Fibroblast of skin of abdomen (primary cell): ENCODE data around the gene RPL13A.
A peak's percentile ranks its signal among the peaks of the same experiment; 100 is the strongest.
"Not testable (repeated sequence)": the region's sequence is repeated elsewhere in the genome, so short reads cannot be mapped to it uniquely, and the experiment has no call there.

Experiments used
- DNase-seq: peaks from one replicate; pipeline ENCODE4 v3.0.0-alpha.2; 2013

RPL13A gene

DNA sequence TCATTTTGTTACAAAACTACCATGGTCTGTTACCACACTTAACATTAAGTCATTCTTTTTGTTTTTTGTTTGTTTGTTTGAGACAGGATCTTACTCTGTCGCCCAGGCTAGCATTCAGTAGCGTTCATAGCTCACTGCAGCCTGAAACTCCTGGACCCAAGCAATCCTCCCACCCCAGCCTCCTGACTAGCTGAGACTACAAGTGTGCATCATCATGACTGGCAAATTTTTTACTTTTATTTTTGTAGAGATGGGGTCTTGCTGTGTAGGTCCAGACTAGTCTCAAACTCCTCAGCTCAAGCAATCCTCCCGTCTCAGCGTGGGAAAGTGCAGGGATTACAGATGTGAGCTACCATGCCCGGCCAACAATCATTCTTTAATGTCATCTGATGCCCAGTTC is 31.1 kb upstream of the RPL13A start:
- DNase-seq: no peak

DNA sequence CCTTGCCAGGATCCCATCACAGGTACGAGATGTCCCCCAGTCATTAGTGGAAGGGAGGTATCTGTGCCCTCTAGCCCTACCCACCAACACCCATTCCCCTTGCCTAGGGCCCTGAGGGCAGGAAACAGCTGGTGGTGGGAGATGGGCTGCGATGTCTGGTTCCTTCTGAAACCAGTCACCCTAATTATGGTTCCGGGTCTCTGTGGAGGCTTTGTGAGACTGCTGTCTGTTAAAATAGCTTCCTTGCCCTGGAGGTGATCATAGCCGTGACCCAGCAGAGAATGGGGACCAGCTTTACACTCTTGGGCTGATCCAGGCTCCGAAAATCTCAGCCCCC is 28.9 kb upstream of the RPL13A start:
- DNase-seq: no peak

DNA sequence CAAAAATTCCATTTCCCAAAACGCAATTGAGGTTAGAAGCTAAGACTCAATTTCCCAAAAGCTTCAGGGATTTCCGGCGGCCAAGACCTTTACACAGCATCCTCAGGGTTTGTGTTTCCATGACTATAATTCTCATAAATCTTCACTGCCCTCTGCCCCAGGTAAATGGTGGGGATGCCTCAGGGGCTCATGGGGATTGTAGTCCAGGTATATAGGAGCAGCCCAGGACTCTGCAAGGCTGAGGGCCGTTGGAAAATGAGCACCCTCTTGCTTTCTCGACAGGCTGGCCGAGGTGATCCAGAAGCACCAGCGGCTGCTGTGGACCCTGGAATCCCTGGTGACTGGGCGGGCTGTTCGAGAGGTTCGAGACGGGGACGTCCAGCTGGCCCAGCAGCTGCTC is 28.0 kb upstream of the RPL13A start:
- no peak for DNase-seq

DNA sequence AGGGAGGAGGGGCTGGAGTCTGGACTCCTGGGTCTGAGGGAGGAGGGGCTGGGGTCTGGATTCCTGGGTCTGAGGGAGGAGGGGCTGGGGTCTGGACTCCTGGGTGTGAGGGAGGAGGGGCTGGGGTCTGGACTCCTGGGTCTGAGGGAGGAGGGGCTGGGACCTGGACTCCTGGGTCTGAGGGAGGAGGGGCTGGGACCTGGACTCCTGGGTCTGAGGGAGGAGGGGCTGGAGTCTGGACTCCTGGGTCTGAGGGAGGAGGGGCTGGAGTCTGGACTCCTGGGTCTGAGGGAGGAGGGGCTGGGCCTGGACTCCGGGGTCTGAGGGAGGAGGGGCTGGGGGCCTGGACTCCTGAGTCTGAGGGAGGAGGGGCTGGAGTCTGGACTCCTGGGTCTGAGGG is 26.3 kb upstream of the RPL13A start:
- not testable (repeated sequence) for DNase-seq

DNA sequence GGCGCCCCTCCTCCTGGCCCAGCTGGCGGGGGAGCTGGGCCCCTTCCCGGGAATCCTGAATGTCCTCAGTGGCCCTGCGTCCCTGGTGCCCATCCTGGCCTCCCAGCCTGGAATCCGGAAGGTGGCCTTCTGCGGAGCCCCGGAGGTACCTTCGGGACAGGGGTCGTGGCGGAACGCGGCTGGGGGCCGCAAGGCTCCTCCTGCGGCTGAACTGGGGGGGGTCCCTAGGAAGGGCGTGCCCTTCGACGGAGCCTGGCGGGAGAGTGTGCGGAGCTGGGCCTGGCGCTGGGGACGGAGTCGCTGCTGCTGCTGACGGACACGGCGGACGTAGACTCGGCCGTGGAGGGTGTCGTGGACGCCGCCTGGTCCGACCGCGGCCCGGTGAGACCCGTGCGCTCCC is 25.8 kb upstream of the RPL13A start:
- no peak for DNase-seq

DNA sequence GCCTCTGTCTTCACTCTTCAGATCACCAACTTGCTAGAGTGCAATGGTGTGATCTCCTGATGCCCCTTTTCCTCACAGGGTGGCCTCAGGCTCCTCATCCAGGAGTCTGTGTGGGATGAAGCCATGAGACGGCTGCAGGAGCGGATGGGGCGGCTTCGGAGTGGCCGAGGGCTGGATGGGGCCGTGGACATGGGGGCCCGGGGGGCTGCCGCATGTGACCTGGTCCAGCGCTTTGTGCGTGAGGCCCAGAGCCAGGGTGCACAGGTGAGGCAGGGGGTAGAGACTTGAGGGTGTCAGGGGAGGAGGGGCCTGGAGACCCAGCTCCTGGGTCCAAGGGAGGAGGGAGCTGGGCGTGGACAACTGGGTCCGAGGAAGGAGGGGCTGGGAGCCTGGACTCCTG is 24.9 kb upstream of the RPL13A start:
- no peak for DNase-seq

DNA sequence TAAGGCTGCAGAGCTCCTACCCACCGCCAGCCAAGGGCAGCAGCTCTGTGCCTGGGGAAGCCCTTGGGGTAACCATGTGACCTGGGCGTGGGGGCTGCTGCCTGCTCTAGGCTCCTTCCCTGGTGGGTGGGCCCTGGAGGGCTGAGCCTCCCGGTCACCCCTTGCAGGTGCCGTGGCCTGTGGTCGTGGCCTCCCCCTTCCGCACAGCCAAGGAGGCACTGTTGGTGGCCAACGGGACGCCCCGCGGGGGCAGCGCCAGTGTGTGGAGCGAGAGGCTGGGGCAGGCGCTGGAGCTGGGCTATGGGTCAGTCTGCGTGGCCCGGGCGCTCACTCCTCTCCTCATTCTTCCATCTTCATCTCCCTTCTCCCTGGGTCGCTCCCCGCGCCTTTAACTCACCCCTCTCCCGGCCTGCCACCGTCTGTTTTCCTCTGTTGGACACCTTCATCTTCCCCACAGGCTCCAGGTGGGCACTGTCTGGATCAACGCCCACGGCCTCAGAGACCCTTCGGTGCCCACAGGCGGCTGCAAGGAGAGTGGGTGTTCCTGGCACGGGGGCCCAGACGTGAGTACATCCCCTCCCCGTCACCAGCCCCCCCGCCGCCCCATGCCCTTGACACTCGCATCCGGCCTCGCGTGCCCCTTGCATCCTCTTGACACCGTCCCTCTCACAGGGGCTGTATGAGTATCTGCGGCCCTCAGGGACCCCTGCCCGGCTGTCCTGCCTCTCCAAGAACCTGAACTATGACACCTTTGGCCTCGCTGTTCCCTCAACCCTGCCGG is 23.3 kb upstream of the RPL13A start:
- no peak for DNase-seq

DNA sequence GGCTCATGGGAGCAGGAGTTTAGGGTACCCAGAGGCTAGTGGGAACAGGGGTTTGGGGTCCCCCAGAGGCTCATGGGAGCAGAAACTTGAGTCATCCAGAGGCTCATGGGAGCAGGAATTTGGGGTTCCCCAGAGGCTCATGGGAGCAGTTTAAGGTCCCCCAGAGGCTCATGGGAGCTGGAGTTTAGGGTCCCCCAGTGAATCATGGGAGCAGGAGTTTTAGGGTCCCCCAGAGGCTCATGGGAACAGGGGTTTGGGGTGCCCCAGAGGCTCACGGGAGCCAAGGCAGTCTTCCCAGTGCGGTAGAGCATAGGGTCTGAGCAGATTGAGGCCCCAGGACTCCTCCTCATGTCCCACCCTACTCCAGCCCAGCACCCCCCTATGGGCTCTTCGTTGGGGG is 22.0 kb upstream of the RPL13A start:
- no peak for DNase-seq

DNA sequence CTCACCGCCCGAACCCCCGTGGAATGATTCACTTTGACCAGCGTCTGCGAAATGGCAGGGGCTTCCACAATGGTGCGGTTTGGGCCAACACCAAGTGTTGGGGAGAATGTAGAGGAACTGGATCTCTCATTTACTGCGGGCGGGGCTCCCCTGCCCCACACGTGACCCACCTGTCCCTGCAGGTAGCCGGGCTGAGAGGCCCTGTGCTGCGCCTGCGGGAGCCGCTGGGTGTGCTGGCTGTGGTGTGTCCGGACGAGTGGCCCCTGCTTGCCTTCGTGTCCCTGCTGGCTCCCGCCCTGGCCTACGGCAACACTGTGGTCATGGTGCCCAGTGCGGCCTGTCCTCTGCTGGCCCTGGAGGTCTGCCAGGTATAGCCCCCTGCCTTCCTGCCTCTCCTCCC is 19.2 kb upstream of the RPL13A start:
- no peak for DNase-seq

DNA sequence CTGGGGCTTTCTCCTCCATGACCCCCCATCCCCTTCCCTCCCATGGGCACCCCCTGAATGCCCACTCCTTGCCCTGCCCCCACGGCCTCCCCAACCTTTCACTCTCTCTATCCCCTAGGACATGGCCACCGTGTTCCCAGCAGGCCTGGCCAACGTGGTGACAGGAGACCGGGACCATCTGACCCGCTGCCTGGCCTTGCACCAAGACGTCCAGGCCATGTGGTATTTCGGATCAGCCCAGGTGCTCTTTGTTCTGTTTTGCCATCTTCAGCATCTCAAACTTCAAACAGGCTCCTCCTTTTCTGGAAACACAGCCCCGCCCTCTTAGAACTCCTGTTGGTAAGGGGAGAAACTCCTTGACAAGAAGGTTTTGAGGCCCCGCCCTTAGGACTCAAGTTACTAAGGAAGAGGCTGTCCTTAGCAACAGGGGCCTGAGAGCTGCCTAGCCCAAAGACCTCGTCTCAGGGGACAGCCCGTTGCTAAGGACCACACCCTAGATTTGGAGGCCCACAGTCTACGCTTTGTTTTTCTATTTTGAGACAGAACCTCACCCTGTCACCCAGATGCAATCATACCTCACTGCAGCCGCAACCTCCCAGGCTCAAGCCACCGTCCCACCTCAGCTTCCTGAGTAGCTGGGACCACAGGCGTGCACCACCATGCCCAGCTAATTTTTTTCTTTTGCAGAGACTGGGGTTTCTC is 18.5 kb upstream of the RPL13A start:
- no peak for DNase-seq

DNA sequence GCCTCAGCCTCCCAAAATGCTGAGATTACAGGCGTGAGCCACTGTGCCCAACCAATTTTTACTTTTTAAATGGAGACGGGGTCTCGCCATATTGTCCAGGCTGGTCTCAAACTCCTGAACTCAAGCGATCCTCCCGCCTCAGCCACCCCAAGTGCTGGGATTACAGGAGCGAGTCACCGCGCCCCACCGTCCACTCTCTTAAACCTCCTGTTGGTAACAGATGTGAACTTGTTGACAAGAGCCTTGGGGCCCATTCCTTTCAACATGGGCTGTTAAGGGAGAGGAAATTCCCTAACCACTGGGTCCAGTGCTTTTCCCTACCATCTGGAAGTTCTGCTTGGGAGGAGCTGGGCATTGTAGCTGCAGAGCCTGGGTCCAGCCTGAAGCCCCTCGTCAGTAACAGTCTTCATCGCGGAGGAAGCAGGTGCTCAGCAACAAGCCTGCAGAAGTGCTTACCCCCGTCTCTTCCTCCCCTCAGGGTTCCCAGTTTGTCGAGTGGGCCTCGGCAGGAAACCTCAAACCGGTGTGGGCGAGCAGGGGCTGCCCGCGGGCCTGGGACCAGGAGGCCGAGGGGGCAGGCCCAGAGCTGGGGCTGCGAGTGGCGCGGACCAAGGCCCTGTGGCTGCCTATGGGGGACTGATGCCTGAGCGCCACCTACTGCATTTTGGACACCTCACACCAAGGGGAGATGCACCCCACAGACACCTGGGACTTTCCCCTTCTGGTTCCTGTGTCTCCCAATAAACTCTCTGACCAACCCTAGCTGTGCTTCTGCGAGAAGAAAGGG is 17.4 kb upstream of the RPL13A start:
- DNase-seq: no peak

DNA sequence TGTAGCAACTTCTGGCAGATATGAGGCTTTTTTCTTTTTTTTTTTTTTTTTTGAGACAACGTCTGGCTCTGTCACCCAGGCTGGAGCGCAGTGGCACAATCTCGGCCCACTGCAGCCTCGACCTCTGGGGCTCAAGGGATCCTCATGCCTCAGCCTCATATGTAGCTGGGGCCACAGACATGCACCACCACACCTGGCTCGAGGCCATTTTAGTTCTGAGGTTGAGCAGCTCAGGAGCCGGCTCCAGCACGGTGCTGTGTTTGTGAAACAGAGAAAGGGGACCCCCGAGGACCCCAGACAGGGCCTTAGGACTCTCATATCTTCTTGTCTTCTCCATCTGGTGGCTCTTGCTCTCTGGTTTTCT is 16.8 kb upstream of the RPL13A start:
- DNase-seq: no peak

DNA sequence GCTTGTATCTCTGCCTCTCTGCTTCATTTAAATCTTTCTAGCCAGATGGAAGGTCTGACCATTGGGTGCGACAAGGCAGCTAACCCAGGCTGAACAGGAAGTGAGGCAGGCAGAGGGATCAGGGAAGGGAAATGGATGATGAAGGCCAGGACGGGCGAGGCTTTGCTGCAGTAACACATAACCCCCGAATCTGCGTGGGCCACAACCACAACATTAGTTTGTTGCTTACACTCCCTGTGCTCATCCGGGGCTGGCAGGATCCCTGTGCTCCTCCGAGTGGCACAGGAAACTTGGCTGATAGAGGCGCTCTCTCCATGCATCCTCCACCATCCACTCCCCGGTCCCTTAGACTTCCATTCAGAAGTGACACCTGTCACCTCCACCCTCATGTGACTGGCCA is 14.5 kb upstream of the RPL13A start:
- DNase-seq: no peak

DNA sequence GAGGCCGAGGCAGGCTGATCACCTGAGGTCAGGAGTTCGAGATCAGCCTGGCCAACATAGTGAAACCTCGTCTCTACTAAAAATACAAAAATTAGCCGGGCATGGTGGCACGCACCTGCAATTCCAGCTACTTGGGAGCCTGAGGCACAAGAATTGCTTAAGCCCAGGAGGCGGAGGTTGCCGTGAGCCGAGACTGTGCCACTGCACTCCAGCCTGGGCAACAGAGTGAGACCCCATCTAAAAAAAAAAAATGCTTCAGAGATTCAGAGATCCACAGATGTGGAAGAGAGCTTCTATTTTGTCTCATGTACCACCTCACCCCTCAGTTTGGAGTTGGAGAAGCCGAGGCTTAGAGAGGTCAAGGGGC is 13.9 kb upstream of the RPL13A start:
- DNase-seq: not testable (repeated sequence)

DNA sequence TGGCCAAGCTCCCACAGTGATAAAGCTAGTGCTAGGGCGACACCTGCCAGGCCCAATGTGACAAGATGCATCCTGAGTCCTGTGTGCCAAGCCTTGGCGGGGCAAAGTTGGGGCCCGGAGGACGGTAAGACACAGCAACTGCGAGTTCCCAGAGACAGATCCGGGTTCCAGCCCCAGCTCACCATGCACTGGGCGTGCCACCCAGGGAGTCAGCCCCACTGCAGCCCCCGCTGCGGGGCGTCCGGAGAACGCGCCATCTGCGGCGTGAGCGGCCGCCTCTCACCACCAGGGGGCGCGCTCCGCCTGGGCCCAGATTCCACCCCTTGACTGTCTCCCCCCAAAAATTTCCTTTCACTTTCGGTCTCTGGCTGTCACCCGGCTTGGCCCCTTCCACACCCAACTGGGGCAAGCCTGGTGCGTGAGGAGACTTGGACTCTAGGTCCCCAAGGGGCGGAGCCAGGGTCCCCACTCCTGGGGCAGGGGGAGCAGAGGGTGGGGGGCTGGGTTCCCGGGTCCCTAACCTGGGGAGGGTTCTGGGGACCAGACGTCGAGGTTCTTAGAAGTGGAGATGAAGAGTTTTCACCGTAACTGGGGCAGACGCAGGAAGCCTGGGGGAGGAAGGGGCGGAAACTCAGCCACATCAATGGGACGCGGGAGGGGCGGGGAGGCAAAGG is 13.4 kb upstream of the RPL13A start, which contains the start of gene FLT3LG:
FLT3LG (plus strand) TSS at position 348 of the 674 bp plus-strand sequence. CDS start 425 bp downstream, outside the sequence.
- peak; percentile 72 for DNase-seq

DNA sequence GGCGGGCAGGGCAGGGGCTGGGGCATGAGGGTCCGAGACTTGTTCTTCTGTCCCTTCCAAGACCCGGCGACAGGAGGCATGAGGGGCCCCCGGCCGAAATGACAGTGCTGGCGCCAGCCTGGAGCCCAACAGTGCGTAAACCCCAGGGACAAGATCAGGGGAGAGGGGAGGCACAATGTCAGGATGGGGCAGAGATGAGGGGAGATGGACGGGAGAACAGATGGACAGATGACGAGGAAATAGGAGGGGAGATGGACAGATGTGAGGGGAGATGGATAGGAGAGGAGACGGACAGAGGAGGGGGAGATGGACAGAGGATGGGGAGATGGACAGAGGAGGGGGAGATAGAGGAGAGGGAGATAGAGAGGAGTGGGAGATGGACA is 12.9 kb upstream of the RPL13A start:
- no peak for DNase-seq

DNA sequence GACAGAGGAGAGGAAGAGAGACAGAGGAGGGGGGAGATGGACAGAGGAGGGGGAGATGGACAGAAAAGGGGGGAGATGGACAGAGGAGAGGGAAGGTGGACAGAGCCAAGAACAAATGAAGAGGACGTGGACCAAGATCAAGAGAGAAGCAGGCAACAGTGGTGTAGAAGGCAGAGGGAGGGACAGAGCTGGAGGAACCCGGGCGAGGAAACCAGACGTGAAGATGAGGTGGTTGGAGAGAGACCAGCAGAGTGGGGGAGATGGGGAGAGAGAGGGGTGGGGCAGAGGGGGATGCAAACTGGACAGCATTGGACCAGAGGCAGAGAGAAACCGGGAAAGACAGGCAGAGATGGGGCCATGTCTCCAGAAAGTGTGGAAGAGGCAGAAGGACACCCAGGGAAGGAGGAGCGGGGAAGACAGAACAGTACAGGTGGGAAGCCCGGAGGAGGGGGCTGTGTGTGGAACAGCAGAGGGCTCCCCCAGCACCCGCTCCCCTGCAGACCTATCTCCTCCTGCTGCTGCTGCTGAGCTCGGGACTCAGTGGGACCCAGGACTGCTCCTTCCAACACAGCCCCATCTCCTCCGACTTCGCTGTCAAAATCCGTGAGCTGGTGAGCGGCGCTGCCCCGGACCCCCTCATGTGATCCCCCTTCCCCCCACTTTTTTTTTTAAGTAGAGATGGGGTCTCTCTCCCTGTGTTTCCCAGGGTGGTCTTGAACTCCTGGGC is 12.1 kb upstream of the RPL13A start:
- no peak for DNase-seq

DNA sequence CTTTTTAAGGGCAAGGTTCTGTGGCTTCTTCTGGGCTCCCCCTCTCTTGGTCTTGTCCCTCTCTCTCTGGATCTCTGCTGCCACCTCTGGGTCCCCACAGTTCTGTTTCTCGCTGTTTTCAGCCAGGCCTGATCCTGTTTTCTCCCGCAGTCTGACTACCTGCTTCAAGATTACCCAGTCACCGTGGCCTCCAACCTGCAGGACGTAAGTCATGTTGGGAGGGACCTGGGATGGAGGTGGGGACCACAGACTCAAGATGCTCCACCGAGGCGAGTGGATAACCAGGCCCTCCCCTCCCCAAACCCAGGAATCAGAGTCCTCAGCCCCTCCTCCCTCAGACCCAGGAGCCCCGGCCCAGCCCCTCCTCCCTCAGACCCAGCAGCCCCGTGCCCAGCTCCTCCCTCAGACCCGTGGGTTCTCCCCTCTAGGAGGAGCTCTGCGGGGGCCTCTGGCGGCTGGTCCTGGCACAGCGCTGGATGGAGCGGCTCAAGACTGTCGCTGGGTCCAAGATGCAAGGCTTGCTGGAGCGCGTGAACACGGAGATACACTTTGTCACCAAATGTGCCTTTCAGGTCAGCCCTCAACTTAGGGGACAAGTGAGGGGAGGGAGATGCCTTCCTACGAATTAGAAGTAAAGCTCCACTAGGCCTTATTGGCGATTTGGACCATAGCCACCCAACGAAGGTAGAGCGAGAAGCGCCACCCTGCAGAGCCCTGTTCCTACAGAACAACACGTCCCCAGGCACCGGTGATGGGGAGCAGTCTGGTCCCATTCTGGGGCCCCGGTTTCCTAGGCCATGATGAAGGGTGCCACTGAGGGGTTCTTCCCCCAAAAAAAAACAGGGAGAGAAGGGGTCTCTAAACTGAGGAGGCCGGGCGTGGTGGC is 11.2 kb upstream of the RPL13A start:
- DNase-seq: peak; percentile 41

DNA sequence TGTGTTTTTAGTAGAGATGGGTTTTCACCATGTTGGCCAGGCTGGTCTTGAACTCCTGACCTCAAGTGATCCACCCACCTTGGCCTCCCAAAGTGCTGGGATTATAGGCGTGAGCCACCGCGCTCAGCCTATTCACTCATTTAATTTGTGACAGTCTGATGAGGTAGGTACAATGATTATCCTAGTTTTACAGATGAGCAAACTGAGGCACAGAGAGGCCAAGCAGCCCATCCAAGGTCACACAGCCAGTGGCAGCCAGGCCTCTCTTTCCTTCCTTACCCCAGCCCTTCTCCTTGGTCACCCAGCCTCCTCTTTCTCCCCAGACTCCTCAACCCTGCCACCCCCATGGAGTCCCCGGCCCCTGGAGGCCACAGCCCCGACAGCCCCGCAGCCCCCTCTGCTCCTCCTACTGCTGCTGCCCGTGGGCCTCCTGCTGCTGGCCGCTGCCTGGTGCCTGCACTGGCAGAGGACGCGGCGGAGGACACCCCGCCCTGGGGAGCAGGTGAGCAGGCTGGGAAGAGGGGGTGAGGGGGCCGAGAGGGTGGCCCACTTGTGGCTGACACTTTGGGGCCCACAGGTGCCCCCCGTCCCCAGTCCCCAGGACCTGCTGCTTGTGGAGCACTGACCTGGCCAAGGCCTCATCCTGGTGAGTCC is 7.3 kb upstream of the RPL13A start:
- DNase-seq: no peak

DNA sequence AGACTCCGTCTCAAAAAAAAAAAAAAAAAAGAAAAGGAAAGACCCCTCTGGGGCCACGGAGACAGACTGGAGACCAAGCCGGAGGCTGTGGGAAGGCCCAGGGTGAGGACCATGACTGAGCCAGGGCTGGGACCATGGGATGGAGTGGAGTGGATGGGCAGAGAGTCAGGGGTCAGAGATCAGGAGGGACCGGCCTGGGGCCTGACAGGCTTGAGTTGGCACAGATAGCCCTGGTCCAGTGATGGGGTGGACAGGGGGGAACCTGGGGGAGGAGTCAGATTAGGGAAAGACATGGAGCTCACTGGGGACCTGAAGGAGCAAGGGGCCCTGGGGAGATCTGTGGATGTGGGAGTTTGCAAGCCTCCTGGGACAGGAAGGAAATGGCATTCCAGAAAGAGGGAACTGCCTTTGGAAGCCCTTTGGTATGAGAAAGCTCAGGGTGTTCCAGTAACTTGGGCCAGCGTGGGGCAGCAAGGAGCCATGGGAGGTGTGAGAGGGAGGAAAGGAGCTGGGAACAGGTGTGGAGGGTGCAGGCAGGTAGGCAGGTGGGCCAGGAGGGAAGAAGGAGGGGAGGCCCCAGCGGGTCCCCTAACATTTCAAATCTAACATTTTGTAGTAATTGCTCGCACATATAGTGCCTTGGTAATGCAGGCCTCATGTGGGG is 6.3 kb upstream of the RPL13A start:
- DNase-seq: no peak
